HG02610 (cell line): ENCODE data around the gene KCNA10.

Experiments used
- ATAC-seq: cut with Tn5 transposase; IDR thresholded peaks from one replicate; pipeline ENCODE4 v1.9.1; 2021; ENCODE audit warnings: mild to moderate bottlenecking, moderate library complexity; ENCODE audit not compliant: unreplicated experiment

The KCNA10 gene

DNA sequence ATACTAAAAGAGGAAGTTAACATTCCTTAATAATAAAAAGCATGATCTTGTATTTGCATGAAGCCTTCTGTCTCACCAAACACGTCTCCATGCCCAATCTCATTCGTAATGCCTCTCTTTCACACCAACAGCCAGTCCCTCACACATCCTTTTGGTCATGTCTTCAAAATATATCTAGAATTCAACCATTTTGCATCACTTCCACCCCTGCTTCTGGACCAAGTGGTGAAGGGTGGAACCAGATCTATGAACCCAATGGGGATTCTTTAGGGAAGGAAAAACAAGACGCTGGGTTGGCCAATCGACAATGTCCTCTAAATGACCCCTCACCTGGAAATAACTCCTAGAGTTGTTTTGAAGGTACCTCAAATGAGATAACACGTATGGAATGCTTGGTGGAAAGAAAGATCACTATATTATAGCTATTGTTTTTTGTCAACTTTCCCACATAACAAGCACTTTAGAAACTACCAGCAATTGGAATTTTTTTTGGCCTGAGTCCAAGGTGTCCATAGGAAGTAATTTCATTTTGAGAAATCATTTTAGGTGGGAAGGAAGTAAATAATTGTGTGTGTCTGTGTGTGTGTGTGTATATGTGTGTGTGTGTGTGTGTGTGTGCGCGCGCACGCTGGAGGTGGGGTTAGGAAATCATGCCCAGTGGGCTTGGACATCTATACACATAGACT lies at the start of gene KCNA10:
Gene KCNA10, minus strand, starts transcription at position 51 of the 686 bp plus-strand sequence. CDS start 388 bp downstream, outside the sequence.
- no peak for ATAC-seq

DNA sequence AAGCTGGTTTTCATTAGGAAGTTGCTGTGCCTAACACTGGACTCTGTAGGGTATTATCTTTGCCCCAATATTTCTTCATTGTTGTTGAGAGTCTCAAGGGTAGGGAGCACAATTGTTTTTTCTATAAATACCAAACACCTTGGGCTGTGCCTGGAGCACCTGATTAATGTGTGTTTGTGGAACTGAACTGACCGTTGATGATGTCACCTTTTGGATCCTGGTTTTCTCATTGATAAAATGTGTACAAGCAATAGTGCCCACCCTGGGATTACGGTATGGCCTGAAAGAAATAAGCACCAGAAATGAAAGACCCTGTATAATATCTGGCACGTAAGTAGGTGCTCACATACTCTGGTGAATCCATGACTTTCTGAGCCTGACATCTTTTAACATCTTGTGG lies 47.9 kb upstream of the KCNA10 start:
- no peak for ATAC-seq

DNA sequence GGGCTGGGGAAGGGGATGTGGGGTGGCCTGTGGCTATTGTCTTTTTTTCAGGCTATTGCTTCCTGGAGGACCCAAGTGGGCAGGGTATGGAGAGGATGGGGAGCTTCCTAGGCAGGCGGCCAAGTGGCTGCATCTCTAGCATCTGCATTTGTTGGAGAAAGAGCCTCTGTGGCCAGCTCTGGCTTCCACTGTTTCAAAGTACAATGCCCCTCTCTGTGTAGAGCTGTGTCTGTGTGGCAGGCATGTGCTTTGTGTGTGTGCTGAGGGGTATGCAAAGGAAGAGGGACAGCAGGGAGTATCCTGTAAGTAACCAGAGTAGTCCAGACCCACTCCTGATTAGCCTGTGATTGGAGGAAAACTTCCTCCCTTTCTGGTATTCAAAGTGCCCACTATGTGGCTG lies 46.6 kb upstream of the KCNA10 start:
- no peak for ATAC-seq

- ATAC-seq = no peak
Observed at GRCh38 chr1:110563089-110563488, 44.1 kb upstream of the KCNA10 start.

DNA sequence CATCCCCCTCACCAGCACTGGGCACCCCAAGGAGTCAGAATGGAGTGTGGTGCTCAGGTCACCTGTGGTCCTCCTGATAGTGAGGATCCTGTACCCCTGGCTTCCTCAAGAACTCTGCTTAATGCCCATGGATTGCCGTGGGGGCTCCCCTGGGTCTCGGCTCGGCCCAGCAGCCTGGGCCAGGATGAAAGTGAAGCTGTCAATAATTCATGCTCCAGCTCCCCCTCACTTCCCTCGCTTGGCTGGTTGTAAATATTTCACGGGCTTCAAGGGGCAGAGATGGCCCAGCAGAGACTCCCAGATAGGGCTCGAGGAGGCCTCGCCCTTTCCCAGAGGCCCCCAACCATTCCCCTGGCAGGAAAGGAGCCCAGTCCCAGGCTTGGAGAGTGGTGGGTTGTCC lies 42.6 kb upstream of the KCNA10 start:
- no peak for ATAC-seq

DNA sequence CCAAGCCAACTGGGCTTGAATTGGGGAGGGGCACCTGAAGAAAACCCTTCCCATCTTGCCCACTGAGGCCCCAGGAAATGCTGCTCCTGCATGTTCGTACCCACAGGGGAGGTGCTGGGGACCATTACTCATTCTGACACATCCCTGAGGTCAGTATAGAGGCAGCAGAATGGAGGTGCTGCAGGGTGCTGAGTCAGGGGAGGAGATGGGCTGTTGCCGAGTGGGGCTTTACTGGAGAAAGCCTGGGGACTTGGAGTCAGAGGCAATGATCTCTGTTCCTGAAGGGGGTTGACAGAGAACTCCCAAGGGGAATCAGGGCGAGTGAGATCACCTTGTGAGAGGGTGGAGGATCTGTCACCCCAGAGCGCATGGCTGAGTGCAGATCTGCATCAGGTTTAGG lies 40.2 kb upstream of the KCNA10 start:
- ATAC-seq = no peak

DNA sequence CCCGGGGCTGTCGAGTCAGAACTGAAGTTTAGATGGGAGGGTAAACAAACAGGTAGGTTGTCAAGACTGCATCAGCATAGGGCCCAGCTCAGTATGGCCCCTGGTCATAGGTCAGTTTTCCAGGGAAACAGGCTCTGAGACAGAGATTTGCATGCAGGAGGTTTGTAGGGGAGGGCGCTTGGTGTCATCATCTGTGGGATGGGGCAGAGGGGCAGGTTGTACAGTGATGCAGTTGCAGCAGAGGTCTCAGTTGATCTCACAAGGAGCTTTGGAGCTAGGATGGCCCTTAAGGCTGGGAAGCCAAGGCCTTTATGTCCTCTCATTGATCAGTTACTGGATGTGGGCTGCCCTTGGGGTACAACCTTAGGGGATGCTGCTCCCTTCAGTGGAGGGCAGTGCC lies 38.5 kb upstream of the KCNA10 start:
- ATAC-seq = no peak

DNA sequence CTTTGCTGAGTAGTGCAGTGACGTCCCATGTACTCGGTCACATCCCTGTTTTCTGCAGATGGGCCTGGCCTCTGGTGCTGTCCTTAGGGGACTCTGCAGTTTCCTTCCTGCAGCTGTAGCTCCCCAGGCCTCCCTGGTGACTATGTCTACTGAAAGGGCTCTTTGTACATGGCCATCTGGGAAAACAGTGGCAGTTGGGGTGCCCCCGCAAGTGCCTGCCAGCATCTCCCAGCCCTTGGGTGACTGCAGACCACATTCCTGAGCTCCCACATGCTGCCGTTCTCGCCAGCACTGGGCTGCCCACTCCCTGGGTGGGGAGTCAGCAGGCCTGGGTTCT lies 37.5 kb upstream of the KCNA10 start:
- ATAC-seq = no peak

DNA sequence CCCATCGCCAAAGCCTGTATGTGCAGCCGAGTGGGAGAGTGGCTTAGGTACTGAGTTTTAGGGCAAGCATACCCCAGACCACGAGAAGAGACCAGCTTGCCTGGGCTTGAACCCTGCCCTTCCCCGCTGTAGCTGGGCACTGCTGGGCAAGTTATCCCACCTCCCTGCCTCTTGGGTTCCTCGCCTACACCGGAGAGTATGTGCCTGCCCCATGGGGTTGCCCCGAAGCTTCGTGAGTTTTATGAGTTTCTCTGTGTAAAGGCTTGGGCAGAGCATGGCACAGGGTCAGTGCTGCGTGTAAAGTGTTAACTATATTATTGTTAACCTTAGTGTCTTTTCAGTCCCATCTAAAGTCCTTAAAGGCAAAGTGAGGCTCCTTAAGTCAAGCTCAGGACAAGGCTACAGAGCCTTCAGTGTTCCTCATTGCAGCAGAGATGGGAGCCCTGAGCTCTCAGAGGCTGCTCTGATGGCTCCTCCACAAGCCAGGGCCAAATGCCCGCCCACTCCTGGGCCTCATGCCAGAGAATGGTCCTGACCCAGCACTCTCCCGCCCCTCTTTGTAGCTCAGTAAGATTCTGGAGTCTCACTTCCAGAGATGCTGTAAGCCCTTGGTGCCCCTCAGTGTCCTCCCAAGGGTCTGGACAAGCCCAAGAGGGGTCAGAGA lies 37.0 kb upstream of the KCNA10 start:
- no peak for ATAC-seq

GRCh38 chr1:110554871-110555801 lies 36.2 kb upstream of the KCNA10 start:
- ATAC-seq = no peak

GRCh38 chr1:110551278-110551809 lies 32.4 kb upstream of the KCNA10 start:
- no peak for ATAC-seq

- no peak for ATAC-seq
Observed at GRCh38 chr1:110549831-110550230, 30.9 kb upstream of the KCNA10 start.

DNA sequence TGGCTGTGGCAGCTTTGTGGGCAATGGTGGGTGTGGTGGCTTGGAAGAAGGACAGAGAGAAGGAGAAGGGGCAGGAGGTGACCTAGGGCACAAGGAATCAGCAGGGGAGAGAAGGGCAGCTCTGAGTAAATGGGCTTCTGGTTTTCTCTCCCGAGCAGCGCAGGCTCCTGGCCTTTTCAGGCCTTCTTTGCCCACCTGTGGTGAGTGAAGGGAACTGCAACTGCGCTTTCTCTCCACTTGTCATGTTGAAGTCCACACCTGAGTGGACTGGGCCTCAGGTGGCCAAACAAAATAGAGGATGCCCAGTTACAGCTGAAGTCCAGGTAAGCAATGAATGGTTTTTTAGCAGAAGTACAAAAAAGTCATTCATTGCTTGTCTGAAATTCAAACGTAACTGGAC lies 29.4 kb upstream of the KCNA10 start:
- ATAC-seq = no peak

- no peak for ATAC-seq
Observed at GRCh38 chr1:110547017-110547416, 28.0 kb upstream of the KCNA10 start.

GRCh38 chr1:110545492-110545891 lies 26.5 kb upstream of the KCNA10 start:
- ATAC-seq = no peak

- no peak for ATAC-seq
Observed at GRCh38 chr1:110544753-110545152, 25.8 kb upstream of the KCNA10 start.

GRCh38 chr1:110542725-110543124 lies 23.8 kb upstream of the KCNA10 start:
- ATAC-seq = no peak

DNA sequence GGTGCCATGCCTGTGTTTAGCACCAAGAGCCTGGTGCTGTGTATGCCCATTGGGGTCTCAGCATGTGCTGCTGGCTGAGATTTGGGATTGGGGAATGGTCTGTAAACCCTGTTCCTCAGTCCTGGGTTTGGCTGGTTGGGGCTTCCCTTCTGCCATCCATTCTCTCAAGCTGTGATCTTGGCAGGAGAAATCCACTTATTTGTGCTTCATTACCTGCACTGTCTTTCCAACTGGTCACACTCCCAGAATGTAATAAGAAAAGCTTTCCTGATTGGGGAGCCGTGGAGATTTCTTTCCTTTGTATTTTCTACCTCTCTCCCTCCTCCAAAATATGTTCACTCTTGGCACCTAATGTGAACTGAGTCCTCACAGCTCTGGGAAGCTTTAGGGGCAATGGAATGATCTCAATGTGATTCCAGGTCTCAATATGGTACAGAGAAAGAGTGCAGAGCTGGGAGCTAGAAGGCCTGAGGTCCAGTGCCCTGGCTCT lies 23.0 kb upstream of the KCNA10 start:
- no peak for ATAC-seq

- no peak for ATAC-seq
Observed at GRCh38 chr1:110540891-110541685, 22.1 kb upstream of the KCNA10 start.

DNA sequence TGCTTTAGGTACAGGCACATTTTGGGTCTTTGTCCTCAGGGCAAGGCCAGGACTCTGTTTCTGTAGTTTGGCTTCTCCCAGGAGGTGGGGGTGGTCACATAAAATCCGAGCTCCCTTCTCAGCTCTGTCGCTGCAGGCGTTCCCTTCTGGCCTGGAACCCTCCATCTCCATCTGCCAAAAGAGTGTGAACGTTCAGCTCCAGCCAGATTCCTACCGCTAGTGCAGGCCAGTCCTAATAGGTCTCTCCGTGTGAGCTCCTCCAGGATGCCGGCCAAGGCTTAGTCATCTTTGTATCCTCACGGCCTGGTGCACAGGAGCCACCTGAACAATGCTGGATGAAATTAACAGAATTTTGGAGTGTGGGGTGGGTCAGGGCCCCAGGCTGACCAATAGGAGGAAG lies 19.9 kb upstream of the KCNA10 start:
- no peak for ATAC-seq

- ATAC-seq = no peak
Observed at GRCh38 chr1:110538075-110538474, 19.1 kb upstream of the KCNA10 start.
